Stimulated activated effector memory CD8-positive, alpha-beta T cell treated with anti-CD3 and anti-CD28 coated beads, Interleukin-12 subunit alpha, Interleukin-12 subunit beta, amount 100 ng/mL, for 72 hours (primary cell): Measurements from ENCODE around the gene FYN.

Source experiments
- ATAC-seq: fragments of 150-1000 bp; cut with Tn5 transposase; 2 replicates; pipeline ENCODE4 v1.10.0; 2021
- DNase-seq, 2 donors: peaks; one replicate each; pipeline ENCODE4 v3.0.0; 2021 to 2022; ENCODE audit warnings: low spot score in 2 of 2
- H3K27ac Mint-ChIP-seq: one replicate; pipeline ENCODE4 v1.8.0; 2022; ENCODE audit warnings: mild to moderate bottlenecking, mixed read lengths
- H3K36me3 Mint-ChIP-seq: one replicate; pipeline ENCODE4 v1.8.0; 2022; ENCODE audit warnings: mild to moderate bottlenecking, mixed read lengths
- H3K4me1 Mint-ChIP-seq: one replicate; pipeline ENCODE4 v1.8.0; 2022; ENCODE audit warnings: mixed read lengths
- H3K4me3 Mint-ChIP-seq: one replicate; pipeline ENCODE4 v1.8.0; 2022; ENCODE audit warnings: mild to moderate bottlenecking, mixed read lengths
- H3K9me3 Mint-ChIP-seq: one replicate; pipeline ENCODE4 v1.8.0; 2022; ENCODE audit warnings: mixed read lengths

Gene FYN

DNA sequence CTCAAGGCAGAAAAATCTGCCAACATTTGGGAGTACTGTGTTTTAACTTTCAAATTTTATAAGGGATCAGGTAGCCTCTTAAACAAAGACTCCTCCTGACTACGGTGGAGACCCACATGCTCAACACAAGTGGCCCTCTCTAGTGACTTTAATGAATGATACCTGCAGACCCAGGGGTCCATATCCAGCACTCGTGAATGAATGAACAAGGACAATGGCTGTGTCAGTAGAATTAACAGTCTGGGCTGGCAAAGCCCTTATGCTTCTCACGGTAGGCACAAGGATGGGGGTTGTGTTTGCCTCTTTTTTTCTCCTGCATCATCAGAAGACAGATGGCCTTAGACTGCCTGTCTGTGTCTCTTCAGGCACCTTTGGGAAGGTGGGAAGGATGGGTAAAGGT, 154.9 kb downstream of the FYN start:
- Mint-ChIP-seq H3K4me1 (peaks cover 74% of the 10 kb centered on the region), H3K9me3 (no peaks in the 10 kb centered on the region), H3K36me3 (peaks cover 99% of the 10 kb centered on the region), H3K4me3 (no peak overlapping the region), H3K27ac (peak overlapping the region; percentile 84)
- no peak for ATAC-seq
- DNase-seq: no peak

DNA sequence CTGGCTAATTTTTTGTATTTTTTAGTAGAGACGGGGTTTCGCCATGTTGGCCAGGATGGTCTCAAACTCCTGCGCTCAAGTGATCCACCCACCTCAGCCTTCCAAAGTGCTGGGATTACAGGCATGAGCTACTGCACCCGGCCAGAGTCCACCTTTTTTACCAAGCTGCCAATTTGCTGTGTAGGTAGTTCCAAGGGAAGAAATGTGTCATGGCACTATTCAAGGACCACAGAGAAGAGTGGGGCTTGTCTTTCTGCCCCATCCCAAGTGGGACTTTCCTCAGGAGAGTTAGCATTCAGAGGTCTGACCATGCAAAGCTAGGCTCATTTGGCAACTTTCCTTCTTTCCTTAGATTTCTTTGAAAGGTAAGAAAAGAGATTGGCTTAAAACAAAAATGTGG, 155.6 kb downstream of the FYN start:
- DNase-seq (no peak), ATAC-seq (no peak)
- Mint-ChIP-seq H3K9me3 (no peaks in the 10 kb centered on the region), H3K27ac (peak overlapping the region; percentile 84), H3K4me3 (no peak overlapping the region), H3K4me1 (peaks cover 75% of the 10 kb centered on the region), H3K36me3 (peaks cover 100% of the 10 kb centered on the region)

DNA sequence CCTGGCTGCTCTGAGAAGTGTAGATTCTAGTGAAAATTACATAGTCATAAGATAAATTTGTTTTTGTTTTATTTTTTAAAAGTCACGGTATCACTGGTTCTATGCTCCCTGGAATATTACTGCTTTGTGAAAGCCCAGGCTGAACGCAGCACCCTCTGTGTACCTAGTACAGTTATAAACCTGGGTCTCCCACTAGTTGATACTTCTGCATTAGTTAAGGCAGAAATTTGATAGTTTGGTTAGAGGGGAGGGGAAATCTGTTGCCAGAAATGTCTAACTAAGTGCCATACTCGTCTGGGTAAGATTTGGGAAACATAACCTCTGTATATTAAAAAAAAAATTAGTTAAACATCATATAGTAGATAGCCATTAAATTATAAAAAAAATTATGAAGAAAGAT, 156.9 kb downstream of the FYN start:
- Mint-ChIP-seq H3K36me3 (peaks cover 100% of the 10 kb centered on the region), H3K9me3 (no peaks in the 10 kb centered on the region), H3K4me1 (peaks cover 75% of the 10 kb centered on the region), H3K4me3 (peak overlapping the region; percentile 10), H3K27ac (peak overlapping the region; percentile 84)
- ATAC-seq (no peak), DNase-seq (no peak)

DNA sequence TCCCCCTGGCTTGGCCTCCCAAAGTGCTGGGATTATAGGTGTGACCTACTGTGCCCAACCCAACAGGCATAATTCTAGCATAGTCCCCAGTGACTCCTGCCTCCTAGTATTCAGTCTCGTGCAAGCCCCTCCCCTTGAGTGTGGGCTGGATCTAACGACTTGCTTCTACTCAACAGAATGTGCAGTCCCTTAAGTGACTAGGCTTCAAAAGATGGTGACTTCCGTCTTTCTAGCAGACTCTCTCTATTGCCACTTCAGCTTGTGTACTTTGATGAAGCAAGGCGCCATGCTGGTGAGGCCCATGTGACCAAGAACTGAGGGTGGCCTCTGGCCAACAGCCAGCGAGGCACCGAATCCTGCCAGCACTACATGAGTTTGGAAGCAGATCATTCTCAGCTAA, 157.9 kb downstream of the FYN start:
- peaks cover 100% of the 10 kb centered on the region for H3K36me3 Mint-ChIP-seq
- no peak for DNase-seq
- no peaks in the 10 kb centered on the region for H3K9me3 Mint-ChIP-seq
- H3K4me1 Mint-ChIP-seq: peaks cover 72% of the 10 kb centered on the region
- H3K4me3 Mint-ChIP-seq: peak overlapping the region; percentile 44
- peak; percentile 62 for ATAC-seq
- H3K27ac Mint-ChIP-seq: peak overlapping the region; percentile 84

DNA sequence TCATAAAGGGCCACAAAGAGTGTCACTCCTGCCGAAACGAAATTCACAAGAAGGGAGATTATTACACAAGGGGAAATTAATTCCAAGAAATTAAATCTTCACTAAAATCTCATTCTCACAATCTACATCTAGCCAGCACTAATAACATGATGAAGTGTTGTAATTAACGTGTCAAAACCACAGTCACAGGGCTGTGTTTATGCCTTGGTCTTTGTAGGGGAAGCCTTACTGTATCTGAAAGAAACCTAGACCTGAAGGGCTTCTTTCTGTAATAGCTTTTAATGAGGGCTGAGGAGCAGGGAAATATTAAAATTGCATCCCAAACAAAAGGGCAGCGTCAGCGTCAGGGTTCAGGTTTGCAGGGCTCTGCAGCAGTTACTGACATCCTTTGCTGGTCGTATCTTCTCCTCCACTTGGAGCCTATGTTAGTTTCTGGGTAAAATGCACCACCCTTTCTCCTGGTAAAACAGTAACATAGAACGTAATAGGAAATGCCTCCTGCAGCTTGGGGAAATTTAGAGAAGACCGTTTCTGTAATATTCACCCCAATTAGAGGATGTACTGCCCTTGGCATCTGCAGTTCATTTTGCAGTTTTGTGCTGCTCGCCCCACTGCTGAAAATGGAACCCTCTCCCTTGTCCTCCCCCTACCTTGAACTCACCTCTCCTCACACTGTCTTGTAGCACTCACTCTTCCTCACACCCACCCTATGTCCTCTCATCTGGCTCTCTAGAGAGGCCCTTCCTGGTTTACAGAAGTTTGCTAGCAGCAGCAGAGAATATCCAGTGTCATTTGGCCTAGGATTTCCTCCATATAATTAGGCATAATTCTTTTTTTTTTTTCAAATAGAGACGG, 158.6 kb downstream of the FYN start:
- Mint-ChIP-seq H3K4me1 (peaks cover 72% of the 10 kb centered on the region), H3K9me3 (no peaks in the 10 kb centered on the region), H3K36me3 (peaks cover 99% of the 10 kb centered on the region), H3K4me3 (peak overlapping the region; percentile 44), H3K27ac (peak overlapping the region; percentile 84)
- ATAC-seq (peak; percentile 77), DNase-seq (no peak)

DNA sequence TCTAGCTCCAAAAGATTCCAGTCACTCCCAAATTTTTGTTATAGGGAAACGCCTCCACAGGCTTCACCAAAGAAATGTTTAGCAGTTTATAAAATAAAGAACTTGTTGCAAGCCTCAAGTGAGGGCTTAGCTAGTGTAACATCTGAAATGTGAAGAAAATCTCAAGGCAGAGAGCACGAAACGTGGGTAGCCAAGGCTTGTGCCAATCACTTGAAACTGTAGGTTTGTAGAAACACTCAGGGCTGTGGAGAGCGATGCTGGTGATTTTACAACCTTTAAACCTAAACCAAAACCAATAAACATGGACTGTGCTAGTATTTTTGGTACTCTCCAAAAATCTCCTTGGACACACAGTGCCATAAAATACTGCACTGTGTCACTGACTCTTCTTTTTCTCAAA, 159.4 kb downstream of the FYN start:
- H3K36me3 Mint-ChIP-seq: peaks cover 99% of the 10 kb centered on the region

DNA sequence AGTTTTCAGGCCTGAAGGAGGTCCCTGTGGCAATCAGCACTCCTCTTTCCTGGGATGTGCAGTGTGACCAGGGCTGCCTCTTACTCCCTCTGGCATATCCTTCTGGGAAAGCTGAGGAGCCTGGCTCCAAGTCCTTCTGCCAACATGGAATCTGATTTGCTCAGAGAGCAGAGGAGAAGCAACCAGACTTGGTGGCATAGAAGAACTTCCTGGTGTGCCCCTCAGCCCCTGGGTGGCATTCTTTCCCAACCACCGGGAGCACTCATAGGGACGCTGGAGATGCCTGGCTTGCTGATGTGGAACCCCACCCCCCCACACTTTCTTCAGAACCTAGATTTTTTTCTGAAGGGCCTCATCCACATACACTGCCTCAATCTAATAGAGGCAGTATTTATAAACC, 160.0 kb downstream of the FYN start:
- H3K36me3 Mint-ChIP-seq: peaks cover 99% of the 10 kb centered on the region

More for the DNA sequence above, 159.4 kb downstream of the FYN start:
- H3K27ac Mint-ChIP-seq: peak overlapping the region; percentile 84
- H3K9me3 Mint-ChIP-seq: no peaks in the 10 kb centered on the region
- ATAC-seq (no peak), DNase-seq (no peak)
- H3K4me3 Mint-ChIP-seq: peak overlapping the region; percentile 44
- peaks cover 71% of the 10 kb centered on the region for H3K4me1 Mint-ChIP-seq

DNA sequence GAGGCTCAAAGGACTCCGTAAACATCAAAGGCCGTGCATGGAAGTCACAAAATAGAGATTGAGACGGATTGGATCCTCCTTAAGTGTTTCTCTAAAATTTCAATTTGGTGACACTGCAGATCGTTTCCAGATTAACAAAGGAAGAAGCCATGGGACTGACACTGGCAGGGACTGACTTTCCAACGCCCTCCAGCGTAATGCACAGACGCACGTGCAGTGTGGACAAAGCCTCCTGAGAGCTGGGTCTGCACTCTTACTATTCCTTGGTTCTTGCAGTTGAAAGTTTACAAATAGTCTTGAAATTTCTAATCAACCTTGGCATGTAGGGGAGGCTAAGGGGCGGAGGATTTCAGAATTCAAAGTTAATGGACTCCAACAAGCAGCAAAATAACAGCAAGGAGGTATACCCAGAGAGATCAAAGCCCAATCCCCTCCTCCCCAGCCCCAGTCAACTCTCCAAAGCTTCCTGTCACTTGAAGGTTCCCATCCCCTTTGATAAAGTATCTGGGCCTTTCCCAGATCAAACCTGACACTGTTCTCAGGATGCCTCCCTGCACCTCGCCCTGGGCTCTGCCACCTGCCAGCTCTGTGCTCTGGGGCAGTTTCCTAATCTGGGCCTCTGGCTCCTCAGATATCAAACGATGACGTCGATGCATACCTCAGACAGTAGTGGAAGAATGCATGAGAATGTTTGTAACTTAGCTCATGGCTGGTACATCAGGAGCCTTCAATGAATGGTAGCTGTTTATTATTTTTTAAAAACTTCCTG, 161.1 kb downstream of the FYN start:
- DNase-seq (no peak), ATAC-seq (no peak)
- peaks cover 70% of the 10 kb centered on the region for H3K4me1 Mint-ChIP-seq
- peak overlapping the region; percentile 85 for H3K27ac Mint-ChIP-seq
- no peak overlapping the region for H3K4me3 Mint-ChIP-seq
- H3K9me3 Mint-ChIP-seq: no peaks in the 10 kb centered on the region
- H3K36me3 Mint-ChIP-seq: peaks cover 99% of the 10 kb centered on the region

More for the DNA sequence above, 160.0 kb downstream of the FYN start:
- no peak for DNase-seq
- Mint-ChIP-seq H3K4me3 (no peak overlapping the region), H3K27ac (peak overlapping the region; percentile 84), H3K9me3 (no peaks in the 10 kb centered on the region), H3K4me1 (peaks cover 70% of the 10 kb centered on the region)
- no peak for ATAC-seq

DNA sequence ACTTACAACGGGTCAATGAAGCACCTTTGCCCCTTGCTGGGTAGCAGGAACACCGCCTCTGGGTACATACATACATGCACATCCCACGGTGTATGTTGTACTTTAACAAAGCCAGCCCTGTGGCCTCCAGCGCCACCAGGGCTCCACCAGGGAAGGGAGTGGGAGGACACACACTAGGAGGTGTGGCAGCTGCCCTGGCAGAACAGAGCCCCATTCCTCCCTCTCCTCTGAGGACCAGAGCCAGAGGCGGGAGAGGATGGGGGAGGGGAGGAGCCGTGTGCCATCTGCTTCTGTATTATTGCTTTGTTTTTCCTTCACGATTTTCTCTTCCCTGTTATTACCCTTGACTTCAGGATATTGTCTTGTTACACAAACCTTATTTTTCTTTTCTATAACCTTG, 161.8 kb downstream of the FYN start:
- DNase-seq: no peak
- Mint-ChIP-seq H3K36me3 (peaks cover 99% of the 10 kb centered on the region), H3K4me3 (no peak overlapping the region), H3K27ac (peak overlapping the region; percentile 85), H3K4me1 (peaks cover 70% of the 10 kb centered on the region), H3K9me3 (no peaks in the 10 kb centered on the region)
- no peak for ATAC-seq

DNA sequence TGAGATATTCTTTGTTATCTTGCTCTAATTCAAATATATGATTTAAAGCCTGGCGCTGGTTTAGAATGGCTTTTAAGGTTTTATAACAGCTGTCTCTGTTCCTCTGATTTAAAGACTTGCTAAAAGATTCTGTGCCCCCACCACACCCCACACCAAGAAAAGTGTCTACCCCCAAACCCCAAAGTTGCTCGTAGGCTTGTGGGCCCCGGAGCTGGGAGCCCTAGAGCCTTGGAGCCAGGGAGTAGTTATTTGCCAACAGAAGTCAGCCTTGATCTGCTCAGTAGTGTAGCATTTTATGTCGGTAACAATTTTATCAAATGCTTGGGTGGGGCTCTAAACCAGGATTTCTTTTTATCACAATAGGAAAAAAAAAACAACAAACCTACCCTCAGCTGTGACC, 162.3 kb downstream of the FYN start:
- no peak for ATAC-seq
- no peak overlapping the region for H3K4me3 Mint-ChIP-seq
- DNase-seq: no peak
- H3K4me1 Mint-ChIP-seq: peaks cover 70% of the 10 kb centered on the region
- peak overlapping the region; percentile 85 for H3K27ac Mint-ChIP-seq
- H3K9me3 Mint-ChIP-seq: no peaks in the 10 kb centered on the region
- H3K36me3 Mint-ChIP-seq: peaks cover 99% of the 10 kb centered on the region

DNA sequence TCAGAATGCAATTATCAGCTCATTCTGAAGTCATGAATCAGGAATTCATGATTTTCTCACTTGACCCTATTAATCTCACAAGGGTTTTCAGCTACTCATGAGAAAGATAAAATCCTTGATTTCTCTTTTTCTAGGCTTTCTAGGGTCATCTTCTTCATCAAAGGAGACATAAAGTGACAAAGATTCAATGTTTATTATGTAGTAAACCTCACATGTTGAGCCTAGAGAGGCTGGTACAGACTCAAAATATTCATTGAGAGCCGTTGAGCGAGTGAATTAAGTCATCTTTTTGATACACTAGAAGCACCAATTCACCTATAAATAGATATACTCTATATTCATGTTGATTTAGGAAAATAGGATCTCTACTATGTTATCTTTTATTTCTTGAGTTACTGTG, 162.8 kb downstream of the FYN start:
- Mint-ChIP-seq H3K36me3 (peaks cover 99% of the 10 kb centered on the region), H3K27ac (peak overlapping the region; percentile 85), H3K4me3 (no peak overlapping the region), H3K9me3 (no peaks in the 10 kb centered on the region), H3K4me1 (peaks cover 67% of the 10 kb centered on the region)
- no peak for ATAC-seq
- no peak for DNase-seq

DNA sequence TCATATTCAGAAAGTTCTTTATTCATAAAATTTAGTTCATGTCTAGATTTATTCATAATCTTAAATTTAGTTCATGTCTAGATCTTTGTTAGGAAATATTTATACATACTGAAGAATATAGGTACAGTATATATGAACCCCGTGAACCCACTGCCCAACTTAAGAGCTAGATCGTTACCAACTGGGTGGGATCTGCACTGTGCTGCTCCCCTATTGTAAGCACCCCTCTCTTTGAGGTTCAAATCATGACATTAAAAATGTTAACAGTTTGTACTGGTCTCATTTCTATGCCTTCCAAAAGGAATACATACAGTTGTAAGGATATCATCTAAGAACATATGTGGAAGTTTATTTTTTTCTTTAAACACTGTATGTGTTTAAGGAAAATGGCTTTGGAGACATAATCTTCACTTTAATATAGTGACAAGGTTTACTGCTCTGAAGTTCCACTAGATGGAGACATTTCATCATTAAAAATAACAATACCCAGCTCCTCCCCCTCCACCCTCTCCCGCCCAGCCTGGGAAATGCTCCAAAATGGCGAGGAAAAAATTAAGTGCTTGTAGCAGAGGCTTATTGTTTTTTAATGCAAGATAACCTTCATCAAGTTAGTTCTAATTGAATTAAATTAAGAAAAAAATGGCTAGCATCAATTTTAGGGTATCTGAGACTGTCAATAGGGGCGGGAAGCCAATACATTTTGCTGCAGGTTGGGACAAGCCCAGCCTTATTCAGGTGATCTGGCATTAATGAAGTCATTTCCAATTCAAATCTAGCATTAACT, 163.4 kb downstream of the FYN start:
- Mint-ChIP-seq H3K4me3 (no peak overlapping the region), H3K4me1 (peaks cover 61% of the 10 kb centered on the region), H3K27ac (peak overlapping the region; percentile 85), H3K36me3 (peaks cover 99% of the 10 kb centered on the region), H3K9me3 (no peaks in the 10 kb centered on the region)
- ATAC-seq (peak; percentile 80), DNase-seq (peak in 1 of 2 donors; percentile 67)

DNA sequence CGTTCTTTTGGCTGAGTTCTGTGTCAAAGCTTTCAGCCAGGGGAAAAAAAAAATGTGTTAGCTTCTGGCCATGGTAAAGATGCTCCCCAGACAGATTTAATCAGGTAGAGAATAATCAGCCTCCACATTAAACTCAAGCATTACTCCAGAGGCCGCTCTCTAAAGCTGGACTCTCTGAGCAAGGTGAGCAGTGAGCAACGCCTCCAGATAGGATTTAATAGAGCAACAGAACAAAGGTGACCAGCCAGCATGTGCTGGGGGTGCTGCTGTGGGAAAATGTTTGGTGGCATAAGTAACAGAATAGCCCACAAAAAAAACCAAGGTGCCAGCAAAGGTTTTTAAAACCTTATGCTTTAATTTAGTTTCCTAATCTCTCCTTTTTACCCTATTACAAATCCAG, 164.1 kb downstream of the FYN start:
- H3K27ac Mint-ChIP-seq: peak overlapping the region; percentile 85
- no peak overlapping the region for H3K4me3 Mint-ChIP-seq
- DNase-seq: no peak
- no peak for ATAC-seq
- H3K9me3 Mint-ChIP-seq: no peaks in the 10 kb centered on the region
- peaks cover 54% of the 10 kb centered on the region for H3K4me1 Mint-ChIP-seq
- peaks cover 99% of the 10 kb centered on the region for H3K36me3 Mint-ChIP-seq

DNA sequence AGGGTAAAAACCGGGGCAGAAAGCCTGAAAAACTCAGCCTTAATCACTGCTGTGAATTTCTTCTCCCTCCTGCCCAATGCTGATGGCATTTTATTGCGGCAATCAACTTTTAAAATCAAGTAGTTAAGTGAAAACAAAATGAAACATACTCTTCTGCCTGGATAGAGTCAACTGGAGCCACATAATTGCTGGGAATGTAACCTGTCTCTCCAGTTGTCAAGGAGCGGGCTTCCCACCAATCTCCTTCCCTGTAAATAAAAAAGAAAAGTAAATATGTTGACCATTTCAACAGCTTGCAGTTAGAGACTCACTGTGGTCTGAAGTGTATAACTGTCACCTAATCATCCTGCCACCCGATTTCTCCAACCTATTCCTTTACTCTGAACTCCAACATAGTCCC, 165.5 kb downstream of the FYN start:
- Mint-ChIP-seq H3K4me1 (peaks cover 44% of the 10 kb centered on the region), H3K9me3 (no peaks in the 10 kb centered on the region), H3K4me3 (no peak overlapping the region), H3K27ac (peak overlapping the region; percentile 82), H3K36me3 (peaks cover 99% of the 10 kb centered on the region)
- ATAC-seq (no peak), DNase-seq (no peak)

DNA sequence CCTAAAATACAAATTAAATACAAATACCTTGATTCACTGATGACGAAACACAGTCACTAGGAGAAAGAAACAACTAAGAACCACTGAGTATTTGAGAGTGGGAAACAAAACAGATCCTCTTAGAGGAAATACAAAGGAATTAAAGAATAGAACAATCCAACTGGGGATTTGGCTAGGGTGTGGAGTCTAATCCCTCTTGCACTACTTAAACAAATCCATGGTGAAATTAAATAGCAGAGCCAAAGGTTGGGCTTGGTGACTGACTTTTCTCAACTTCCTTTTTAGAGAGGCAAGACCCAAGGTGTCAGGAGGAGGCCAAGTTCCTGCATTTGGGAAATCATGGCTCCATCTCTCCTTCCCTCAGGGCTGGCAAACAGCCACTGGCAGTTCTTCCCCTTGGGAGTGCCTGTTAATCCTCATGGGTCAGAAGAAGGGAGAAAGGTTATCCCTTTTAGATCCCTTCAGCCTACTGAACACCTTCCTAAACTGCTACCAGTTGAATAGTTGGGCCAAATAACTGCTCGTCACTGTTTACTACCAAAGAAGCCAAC, 166.3 kb downstream of the FYN start:
- no peak for ATAC-seq
- no peak for DNase-seq
- peak overlapping the region; percentile 82 for H3K27ac Mint-ChIP-seq
- H3K36me3 Mint-ChIP-seq: peaks cover 99% of the 10 kb centered on the region
- H3K9me3 Mint-ChIP-seq: no peaks in the 10 kb centered on the region
- peaks cover 37% of the 10 kb centered on the region for H3K4me1 Mint-ChIP-seq
- H3K4me3 Mint-ChIP-seq: no peak overlapping the region
